ENCODE measurements around the gene B4GALT5.
"Not testable (repeated sequence)": the region's sequence is repeated elsewhere in the genome, so short reads cannot be mapped to it uniquely, and the experiment has no call there.

B4GALT5 gene

DNA sequence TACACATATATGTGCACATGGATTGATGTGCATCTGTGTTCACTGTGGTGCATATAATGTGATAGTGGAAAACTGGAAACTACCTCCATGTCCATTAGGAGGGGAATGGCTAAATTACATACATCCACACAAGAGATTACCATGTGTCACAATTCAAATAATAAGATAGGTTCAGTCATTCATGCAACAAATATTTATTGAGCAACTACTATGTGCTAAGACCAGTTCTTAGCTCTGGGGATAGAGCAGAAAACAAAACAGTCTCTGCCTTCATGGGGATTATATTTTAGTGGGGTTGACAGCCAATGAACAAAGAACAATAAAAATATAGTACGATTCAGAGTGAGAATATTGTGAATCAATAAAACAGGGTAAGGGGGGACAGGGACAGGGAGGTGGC lies 84.1 kb downstream of the B4GALT5 start:
- no peak overlapping the region for H3K27ac ChIP-seq
- TF ChIP-seq, protein P1, sequence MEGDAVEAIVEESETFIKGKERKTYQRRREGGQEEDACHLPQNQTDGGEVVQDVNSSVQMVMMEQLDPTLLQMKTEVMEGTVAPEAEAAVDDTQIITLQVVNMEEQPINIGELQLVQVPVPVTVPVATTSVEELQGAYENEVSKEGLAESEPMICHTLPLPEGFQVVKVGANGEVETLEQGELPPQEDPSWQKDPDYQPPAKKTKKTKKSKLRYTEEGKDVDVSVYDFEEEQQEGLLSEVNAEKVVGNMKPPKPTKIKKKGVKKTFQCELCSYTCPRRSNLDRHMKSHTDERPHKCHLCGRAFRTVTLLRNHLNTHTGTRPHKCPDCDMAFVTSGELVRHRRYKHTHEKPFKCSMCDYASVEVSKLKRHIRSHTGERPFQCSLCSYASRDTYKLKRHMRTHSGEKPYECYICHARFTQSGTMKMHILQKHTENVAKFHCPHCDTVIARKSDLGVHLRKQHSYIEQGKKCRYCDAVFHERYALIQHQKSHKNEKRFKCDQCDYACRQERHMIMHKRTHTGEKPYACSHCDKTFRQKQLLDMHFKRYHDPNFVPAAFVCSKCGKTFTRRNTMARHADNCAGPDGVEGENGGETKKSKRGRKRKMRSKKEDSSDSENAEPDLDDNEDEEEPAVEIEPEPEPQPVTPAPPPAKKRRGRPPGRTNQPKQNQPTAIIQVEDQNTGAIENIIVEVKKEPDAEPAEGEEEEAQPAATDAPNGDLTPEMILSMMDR (conservative IDR thresholded peaks at IDR 0.05) = no peak

DNA sequence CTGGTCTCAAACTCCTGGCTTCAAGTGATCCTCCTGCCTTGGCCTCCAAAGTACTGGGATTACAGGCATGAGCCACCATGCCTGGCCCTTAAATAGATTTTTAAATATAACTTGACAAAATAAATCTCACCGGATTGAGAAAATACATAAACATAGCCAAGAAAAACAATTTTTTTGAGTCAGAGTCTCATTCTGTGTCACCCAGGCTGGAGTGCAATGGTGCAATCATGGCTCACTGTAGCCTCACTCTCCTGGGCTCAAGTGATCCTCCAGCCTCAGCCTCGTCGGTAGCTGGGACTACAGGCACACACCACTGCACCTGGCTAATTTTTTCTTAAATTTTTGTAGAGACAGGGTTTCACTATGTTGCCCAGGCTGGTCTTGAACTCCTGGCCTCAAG lies 85.4 kb downstream of the B4GALT5 start:
- H3K27ac ChIP-seq = not testable (repeated sequence)

DNA sequence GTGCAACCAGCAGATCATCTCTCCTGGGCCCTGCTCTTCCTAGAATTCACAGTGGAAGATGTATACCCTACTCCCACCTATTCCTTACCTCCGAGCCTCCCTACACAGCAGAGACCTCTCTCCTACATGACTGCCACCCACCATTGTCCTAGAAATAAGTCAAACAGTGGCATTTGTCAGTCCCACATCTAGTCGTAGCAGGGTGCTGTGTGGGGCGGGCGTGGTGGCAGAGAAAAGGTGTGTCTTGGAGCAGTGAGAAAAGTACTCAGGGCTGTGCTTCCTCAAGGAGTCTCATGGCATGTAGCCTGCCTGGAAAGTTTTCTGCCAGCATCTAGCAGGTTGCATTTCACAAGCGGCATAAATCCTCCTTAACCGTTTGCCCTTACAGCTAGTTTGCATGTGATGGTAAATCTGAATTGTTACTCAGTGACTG lies 86.3 kb downstream of the B4GALT5 start:
- TF ChIP-seq, protein P1 (conservative IDR thresholded peaks at IDR 0.05) = no peak
- H3K27ac ChIP-seq = no peak overlapping the region

DNA sequence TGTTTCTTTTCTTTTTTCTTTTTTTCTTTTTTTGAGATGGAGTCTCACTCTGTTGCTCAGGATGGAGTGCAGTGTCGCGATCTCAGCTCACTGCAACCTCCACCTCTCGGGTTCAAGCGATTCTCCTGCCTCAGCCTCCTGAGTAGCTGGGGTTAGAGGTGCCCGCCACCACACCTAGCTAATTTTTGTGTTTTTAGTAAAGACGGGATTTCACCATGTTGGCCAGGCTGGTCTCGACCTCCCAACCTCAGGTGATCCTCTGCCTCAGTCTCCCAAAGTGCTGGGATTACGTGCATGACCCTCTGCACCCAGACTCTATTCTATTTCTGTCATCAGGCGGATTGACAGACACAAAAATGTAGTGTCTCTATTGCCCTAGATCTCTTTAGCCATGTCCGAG lies 88.7 kb downstream of the B4GALT5 start:
- H3K27ac ChIP-seq = not testable (repeated sequence)

DNA sequence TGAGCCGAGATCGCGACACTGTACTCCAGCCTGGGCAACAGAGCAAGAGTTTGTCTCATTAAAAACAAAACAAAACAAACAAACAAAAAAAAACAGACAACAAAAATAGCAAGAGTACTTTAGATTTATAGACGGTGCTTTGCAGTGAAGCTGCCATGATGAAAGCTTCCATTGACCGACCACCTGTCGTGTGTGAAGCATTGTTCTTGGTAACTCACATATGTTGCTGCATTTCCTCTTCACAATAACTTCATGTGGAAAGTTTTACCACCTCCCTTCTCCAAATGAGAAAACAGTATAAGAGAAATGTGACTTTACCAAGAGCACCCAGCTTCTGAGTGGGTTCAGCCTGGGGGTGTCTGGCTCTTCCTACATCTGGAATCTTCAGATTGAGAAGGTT lies 89.4 kb downstream of the B4GALT5 start:
- H3K27ac ChIP-seq = no peak overlapping the region

DNA sequence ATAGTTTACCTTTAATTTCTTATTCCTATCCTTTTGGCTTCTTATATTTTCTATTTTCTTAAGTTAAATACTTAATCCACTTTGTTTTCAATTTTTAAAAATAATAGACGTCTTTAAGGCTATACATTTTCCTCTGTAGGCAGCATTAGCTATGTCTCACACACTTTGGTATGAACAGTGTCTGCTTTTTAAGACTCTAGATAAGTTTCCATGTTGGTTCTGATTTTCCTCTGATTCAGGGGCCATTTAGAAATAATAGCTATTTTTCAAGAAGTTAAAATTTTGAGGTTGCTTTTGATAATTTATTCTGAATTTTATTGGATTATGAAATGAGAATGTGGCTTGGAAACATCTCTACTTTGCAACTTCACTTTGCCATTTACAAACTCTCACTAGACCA lies 91.4 kb downstream of the B4GALT5 start:
- H3K27ac ChIP-seq = no peak overlapping the region
- TF ChIP-seq, protein P1 (conservative IDR thresholded peaks at IDR 0.05) = no peak

More for the DNA sequence above, 89.4 kb downstream of the B4GALT5 start:
- TF ChIP-seq, protein P1 (conservative IDR thresholded peaks at IDR 0.05) = no peak

DNA sequence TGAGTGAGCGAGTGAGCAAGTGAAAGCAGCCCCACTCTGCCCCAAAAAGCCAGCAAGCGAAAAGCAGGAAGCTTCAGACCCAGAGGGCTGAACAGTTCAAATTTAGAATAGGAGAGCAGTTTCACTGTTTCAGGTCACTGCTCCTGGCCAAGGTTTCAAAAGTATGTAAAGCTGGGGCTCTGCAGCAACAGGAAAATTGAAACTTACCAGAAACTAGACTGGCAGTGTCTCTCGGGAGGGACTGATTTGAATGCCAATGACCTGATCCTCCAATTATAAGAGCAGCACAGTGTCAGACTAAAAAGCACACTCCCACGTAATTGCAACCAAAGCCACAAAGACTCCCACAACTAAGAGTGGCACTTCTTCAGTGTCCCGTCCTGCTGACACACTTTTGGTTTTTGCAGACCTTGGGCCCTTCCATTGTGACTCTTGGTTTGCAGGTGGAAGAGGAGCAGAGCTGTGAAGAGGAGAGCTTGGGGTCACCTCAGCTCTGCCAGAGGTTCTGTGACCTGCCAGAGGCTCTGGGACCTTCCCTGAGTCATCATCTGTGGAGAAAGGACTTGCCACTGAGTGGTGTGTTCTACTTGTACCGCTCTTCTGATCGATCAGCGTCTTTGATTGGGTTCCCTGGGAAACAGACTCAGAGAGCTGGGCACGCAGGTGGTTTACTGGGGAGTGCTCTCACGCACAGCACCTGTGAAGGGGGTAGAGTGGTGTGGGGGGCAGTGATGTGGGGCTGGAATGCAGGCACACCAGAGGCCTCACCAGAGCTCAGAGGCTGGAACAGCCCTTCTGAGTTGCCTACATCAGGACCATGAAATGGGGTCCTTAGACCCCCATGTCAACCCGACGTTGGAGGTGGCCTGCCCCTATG lies 93.1 kb downstream of the B4GALT5 start:
- TF ChIP-seq, protein P1 (conservative IDR thresholded peaks at IDR 0.05) = no peak
- H3K27ac ChIP-seq = no peak overlapping the region

DNA sequence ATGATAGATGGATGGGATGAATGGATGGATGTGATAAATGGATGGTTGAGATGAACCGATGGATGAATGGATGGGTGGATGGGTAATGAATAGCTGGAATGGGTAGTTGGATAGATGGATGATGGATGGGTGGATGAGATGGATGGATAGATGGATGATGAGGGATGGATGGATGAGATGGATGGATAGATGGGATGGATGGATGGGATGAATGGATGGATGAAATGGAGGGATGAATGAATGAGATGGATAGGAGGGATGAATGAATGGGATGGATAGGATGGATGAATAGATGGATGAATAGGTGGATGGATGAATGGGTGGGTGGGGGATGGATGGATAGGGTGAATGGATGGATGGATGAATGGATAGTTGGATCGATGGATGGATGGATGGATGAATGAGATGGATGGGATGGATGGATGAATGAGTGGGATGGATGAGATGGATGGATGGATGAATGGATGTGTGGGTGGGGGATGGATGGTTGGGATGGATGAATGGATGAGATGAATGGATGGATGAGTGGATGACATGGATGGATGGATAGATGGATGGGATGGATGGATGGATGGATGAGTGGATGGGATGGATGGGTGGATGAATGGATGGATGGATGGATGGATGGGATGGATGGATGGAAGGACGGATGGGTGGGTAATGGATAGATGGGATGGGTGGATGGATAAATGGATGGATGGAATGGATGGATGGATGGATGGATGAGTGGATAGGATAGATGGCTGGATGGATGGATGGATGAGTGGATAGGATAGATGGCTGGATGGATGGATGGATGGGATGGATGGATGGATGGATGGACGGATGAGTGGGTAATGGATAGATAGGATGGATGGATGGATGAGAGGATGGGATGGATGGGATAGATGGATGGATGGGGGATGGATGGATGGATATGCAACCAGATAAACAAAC lies 94.3 kb downstream of the B4GALT5 start:
- TF ChIP-seq, protein P1 (conservative IDR thresholded peaks at IDR 0.05) = no peak
- H3K27ac ChIP-seq = no peak overlapping the region

Measured in VCaP (cell line).